Body of pancreas (tissue), 4 donors: ENCODE measurements around the gene PXYLP1.

Experiments
- POLR2A ChIP-seq, 3 donors: fragments of 450-650 bp; IDR thresholded peaks; one replicate each; pipeline ENCODE4 v1.6.1; 2016; ENCODE audit warnings: antibody characterized with exemption in 3 of 3, mild to moderate bottlenecking in 2 of 3
- TF ChIP-seq, protein P1 (sequence below), 7 experiments: fragments of 450-650 bp in 4 of 7; fragments of 200-600 bp in 3 of 7; sonication (generic) in 3 of 7; IDR thresholded peaks; one replicate each; pipeline ENCODE4 v1.5.1; 2016 to 2019; ENCODE audit warnings: antibody characterized with exemption in 7 of 7

GRCh38 chr3:141193066-141193830, 38.4 kb upstream of the PXYLP1 start:
- TF ChIP-seq, protein P1, sequence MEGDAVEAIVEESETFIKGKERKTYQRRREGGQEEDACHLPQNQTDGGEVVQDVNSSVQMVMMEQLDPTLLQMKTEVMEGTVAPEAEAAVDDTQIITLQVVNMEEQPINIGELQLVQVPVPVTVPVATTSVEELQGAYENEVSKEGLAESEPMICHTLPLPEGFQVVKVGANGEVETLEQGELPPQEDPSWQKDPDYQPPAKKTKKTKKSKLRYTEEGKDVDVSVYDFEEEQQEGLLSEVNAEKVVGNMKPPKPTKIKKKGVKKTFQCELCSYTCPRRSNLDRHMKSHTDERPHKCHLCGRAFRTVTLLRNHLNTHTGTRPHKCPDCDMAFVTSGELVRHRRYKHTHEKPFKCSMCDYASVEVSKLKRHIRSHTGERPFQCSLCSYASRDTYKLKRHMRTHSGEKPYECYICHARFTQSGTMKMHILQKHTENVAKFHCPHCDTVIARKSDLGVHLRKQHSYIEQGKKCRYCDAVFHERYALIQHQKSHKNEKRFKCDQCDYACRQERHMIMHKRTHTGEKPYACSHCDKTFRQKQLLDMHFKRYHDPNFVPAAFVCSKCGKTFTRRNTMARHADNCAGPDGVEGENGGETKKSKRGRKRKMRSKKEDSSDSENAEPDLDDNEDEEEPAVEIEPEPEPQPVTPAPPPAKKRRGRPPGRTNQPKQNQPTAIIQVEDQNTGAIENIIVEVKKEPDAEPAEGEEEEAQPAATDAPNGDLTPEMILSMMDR (IDR thresholded peaks at IDR 0.05): no peak
- TF ChIP-seq POLR2A (IDR thresholded peaks at IDR 0.05): no peak
